Astrocyte (in vitro differentiated cells and primary cell): ENCODE data around the gene STX17. TPM values are rescaled to one million over a fixed set of nuclear protein-coding genes. Genes with fewer than 3 reads are reported as not detected.
"Not testable (repeated sequence)": the region's sequence is repeated elsewhere in the genome, so short reads cannot be mapped to it uniquely, and the experiment has no call there.

Experiments
- DNase-seq: peaks from one replicate; pipeline ENCODE4 v3.0.0-alpha.2; 2010; ENCODE audit warnings: low read depth
- FAIRE-seq: peaks from 2 replicates; lab custom pipeline; 2011; peaks lifted over from hg19 to GRCh38; lab: Jason Lieb, UNC
- H2AFZ ChIP-seq: 2 replicates; pipeline ENCODE4 v1.6.0; 2012; ENCODE audit warnings: low read depth, low read length, inconsistent platforms
- H3K27ac ChIP-seq: 2 replicates; pipeline ENCODE4 v1.5.1; 2011; ENCODE audit warnings: low read depth, low read length, inconsistent platforms
- H3K27me3 ChIP-seq: 2 replicates; pipeline ENCODE4 v1.6.0; 2011; ENCODE audit warnings: low read length, inconsistent platforms; ENCODE audit not compliant: insufficient read depth
- H3K36me3 ChIP-seq: 2 replicates; pipeline ENCODE4 v1.5.1; 2011; ENCODE audit warnings: low read length, inconsistent platforms; ENCODE audit not compliant: insufficient read depth
- H3K4me1 ChIP-seq: 2 replicates; pipeline ENCODE4 v1.5.1; 2011; ENCODE audit warnings: low read length, inconsistent platforms; ENCODE audit not compliant: insufficient read depth
- H3K4me2 ChIP-seq: 2 replicates; pipeline ENCODE4 v1.6.0; 2012; ENCODE audit warnings: low read length, inconsistent platforms
- H3K4me3 ChIP-seq: 2 replicates; pipeline ENCODE4 v1.5.1; 2011; ENCODE audit warnings: low read depth, mild to moderate bottlenecking, low read length, inconsistent platforms; ENCODE audit not compliant: insufficient read depth
- H3K79me2 ChIP-seq: 2 replicates; pipeline ENCODE4 v1.6.0; 2012; ENCODE audit warnings: mild to moderate bottlenecking, low read length, inconsistent platforms; ENCODE audit not compliant: insufficient read depth
- H3K9ac ChIP-seq: 2 replicates; pipeline ENCODE4 v1.6.0; 2012; ENCODE audit warnings: mild to moderate bottlenecking, low read length, inconsistent platforms
- H3K9me3 ChIP-seq: 2 replicates; pipeline ENCODE4 v1.5.1; 2012; ENCODE audit warnings: low read depth, mild to moderate bottlenecking, low read length, inconsistent platforms; ENCODE audit not compliant: insufficient read depth
- H4K20me1 ChIP-seq: 2 replicates; pipeline ENCODE4 v1.6.0; 2012; ENCODE audit warnings: low read length, inconsistent platforms; ENCODE audit not compliant: insufficient read depth
- H3K27ac Mint-ChIP-seq: one replicate; pipeline ENCODE4 v1.8.0; 2021; ENCODE audit warnings: mild to moderate bottlenecking, mixed read lengths; ENCODE audit not compliant: unreplicated experiment
- H3K27me3 Mint-ChIP-seq: one replicate; pipeline ENCODE4 v1.8.0; 2021; ENCODE audit warnings: low read depth, mixed read lengths; ENCODE audit not compliant: unreplicated experiment
- H3K36me3 Mint-ChIP-seq: one replicate; pipeline ENCODE4 v1.8.0; 2021; ENCODE audit warnings: low read depth, mixed read lengths; ENCODE audit not compliant: unreplicated experiment
- H3K4me1 Mint-ChIP-seq: one replicate; pipeline ENCODE4 v1.8.0; 2021; ENCODE audit warnings: low read depth, mixed read lengths; ENCODE audit not compliant: unreplicated experiment
- H3K4me3 Mint-ChIP-seq: one replicate; pipeline ENCODE4 v1.8.0; 2021; ENCODE audit warnings: mild to moderate bottlenecking, moderate library complexity, mixed read lengths; ENCODE audit not compliant: unreplicated experiment
- H3K9me3 Mint-ChIP-seq: one replicate; pipeline ENCODE4 v1.8.0; 2021; ENCODE audit warnings: mild to moderate bottlenecking, mixed read lengths; ENCODE audit not compliant: unreplicated experiment
- CTCF ChIP-seq: IDR thresholded peaks from 2 replicates; pipeline ENCODE4 v1.5.1; 2011; ENCODE audit warnings: low read depth, mild to moderate bottlenecking, inconsistent platforms, low read length, moderate library complexity; ENCODE audit not compliant: insufficient read depth
- EZH2 ChIP-seq: IDR thresholded peaks from 2 replicates; pipeline ENCODE4 v1.6.1; 2012; ENCODE audit warnings: mild to moderate bottlenecking, low read length, inconsistent platforms; ENCODE audit not compliant: insufficient read depth
- total RNA-seq: library from RNA; stranded (reverse); gene quantifications from 2 replicates; pipeline ENCODE4 v1.2.1, GENCODE V29; 2021

STX17 gene
- total RNA-seq, 1 donor from 2014 or later: 28.3 TPM

GRCh38 chr9:99986642-99987041, 80.2 kb downstream of the STX17 start:
- no peak overlapping the region for H3K9ac ChIP-seq
- Mint-ChIP-seq H3K27ac (no peak overlapping the region), H3K4me3 (no peak overlapping the region), H3K4me1 (no peaks in the 10 kb centered on the region), H3K36me3 (peaks cover 27% of the 10 kb centered on the region), H3K9me3 (peaks cover 9% of the 10 kb centered on the region), H3K27me3 (no peaks in the 10 kb centered on the region)
- H3K4me3 ChIP-seq: no peak overlapping the region
- no peak for FAIRE-seq
- no peak overlapping the region for H2AFZ ChIP-seq
- no peak overlapping the region for H3K27ac ChIP-seq
- H3K9me3 ChIP-seq: no peaks in the 10 kb centered on the region
- H3K27me3 ChIP-seq: no peaks in the 10 kb centered on the region
- H3K79me2 ChIP-seq: no peaks in the 10 kb centered on the region
- TF ChIP-seq CTCF (no peak), EZH2 (no peak)
- no peaks in the 10 kb centered on the region for H3K4me1 ChIP-seq
- no peak for DNase-seq
- H3K4me2 ChIP-seq: no peak overlapping the region
- no peaks in the 10 kb centered on the region for H4K20me1 ChIP-seq
- H3K36me3 ChIP-seq: no peaks in the 10 kb centered on the region

GRCh38 chr9:99990508-99990907, 84.1 kb downstream of the STX17 start:
- FAIRE-seq, H3K4me3 Mint-ChIP-seq, H3K9me3 ChIP-seq, H3K4me2 ChIP-seq, H3K27ac Mint-ChIP-seq, H3K4me3 ChIP-seq, H3K36me3 ChIP-seq, H3K27me3 Mint-ChIP-seq, H2AFZ ChIP-seq, H3K4me1 ChIP-seq, DNase-seq, H3K27me3 ChIP-seq, H4K20me1 ChIP-seq, H3K9ac ChIP-seq, H3K27ac ChIP-seq, H3K79me2 ChIP-seq, H3K4me1 Mint-ChIP-seq: not testable (repeated sequence)
- H3K36me3 Mint-ChIP-seq: peaks cover 42% of the 10 kb centered on the region
- peaks cover 21% of the 10 kb centered on the region for H3K9me3 Mint-ChIP-seq

GRCh38 chr9:99998266-99998665, 91.8 kb downstream of the STX17 start:
- Histone ChIP-seq H3K4me2 (no peak overlapping the region), H3K4me1 (no peaks in the 10 kb centered on the region), H3K36me3 (no peaks in the 10 kb centered on the region), H3K27me3 (no peaks in the 10 kb centered on the region), H3K9me3 (no peaks in the 10 kb centered on the region), H3K9ac (no peak overlapping the region), H4K20me1 (no peaks in the 10 kb centered on the region), H3K79me2 (no peaks in the 10 kb centered on the region), H3K27ac (no peak overlapping the region), H2AFZ (no peak overlapping the region), H3K4me3 (no peak overlapping the region)
- FAIRE-seq (no peak), DNase-seq (no peak)
- peaks cover 8% of the 10 kb centered on the region for H3K9me3 Mint-ChIP-seq
- H3K4me1 Mint-ChIP-seq: peaks cover 9% of the 10 kb centered on the region
- H3K27ac Mint-ChIP-seq: no peak overlapping the region
- no peak overlapping the region for H3K4me3 Mint-ChIP-seq
- peaks cover 35% of the 10 kb centered on the region for H3K36me3 Mint-ChIP-seq
- no peak for TF ChIP-seq CTCF
- no peak for TF ChIP-seq EZH2
- no peaks in the 10 kb centered on the region for H3K27me3 Mint-ChIP-seq
